Transverse colon (tissue), 4 donors: ENCODE results near the gene PLXNA2.

ENCODE experiments used
- CTCF ChIP-seq, 5 experiments: fragments of 200-600 bp in 3 of 5; fragments of 450-650 bp in 2 of 5; sonication (generic) in 3 of 5; IDR thresholded peaks; 1 replicate in 2 of 5; 2 replicates in 3 of 5; pipeline ENCODE4 v1.5.1; 2016 to 2017; ENCODE audit warnings: antibody characterized with exemption in 5 of 5, inconsistent platforms in 3 of 5, mild to moderate bottlenecking in 2 of 5, moderate library complexity in 1 of 5
- POLR2A ChIP-seq: fragments of 450-650 bp; IDR thresholded peaks from one replicate; pipeline ENCODE4 v1.6.1; 2016; ENCODE audit warnings: antibody characterized with exemption, mild to moderate bottlenecking, moderate library complexity
- POLR2AphosphoS5 ChIP-seq, 3 donors: sonication (generic); formaldehyde crosslinking; IDR thresholded peaks; one replicate each; pipeline ENCODE4 v1.6.1; 2016; ENCODE audit warnings: antibody characterized with exemption in 3 of 3

- TF ChIP-seq CTCF (IDR thresholded peaks at IDR 0.05) (no peak), POLR2A (no peak), POLR2AphosphoS5 (IDR thresholded peaks at IDR 0.05) (no peak)
Measured at GRCh38 chr1:208291129-208291528, 46.9 kb upstream of the PLXNA2 start.
